GM12878 (cell line): ENCODE data around the gene RADIL. TPM values are rescaled to one million over a fixed set of nuclear protein-coding genes. Genes with fewer than 3 reads are reported as not detected.

Experiments
- ATAC-seq: fragments of 200-7000 bp; cut with Tn5 transposase; 3 replicates; pipeline ENCODE4 v1.9.1; 2020; ENCODE audit warnings: mild to moderate bottlenecking, moderate library complexity
- BruUV-seq: library from RNA; stranded (reverse); fragments of 400-500 nt; replicated peaks from 2 replicates; lab custom pipeline; 2021; lab: Mats Ljungman, UMichigan
- CTCF ChIA-PET: fragments of 300-600 bp; sonication (Branson Sonifier 250); formaldehyde crosslinking; extraction: SDS; loops from one replicate; lab custom pipeline; 2021; ENCODE audit warnings: inconsistent platforms; lab: Yijun Ruan, JAX
- POLR2A ChIA-PET: fragments of 350-600 bp; formaldehyde crosslinking; extraction: SDS; loops from one replicate; lab custom pipeline; 2021; ENCODE audit warnings: inconsistent platforms; lab: Charles Lee
- RAD21 ChIA-PET: fragments of 300-600 bp; sonication (Branson Sonifier 250); formaldehyde crosslinking; loops from one replicate; lab custom pipeline; 2023; ENCODE audit warnings: antibody characterized with exemption; ENCODE audit not compliant: unreplicated experiment; lab: Charles Lee
- SMC1A ChIA-PET: fragments of 300-600 bp; sonication (Branson Sonifier 250); formaldehyde crosslinking; loops from one replicate; lab custom pipeline; 2023; ENCODE audit not compliant: unreplicated experiment, uncharacterized antibody; lab: Charles Lee
- DNase-seq: peaks from one replicate; pipeline ENCODE4 v3.0.0-alpha.2; 2011; ENCODE audit warnings: low read depth, low spot score
- FAIRE-seq: peaks from 3 replicates; lab custom pipeline; 2011; peaks lifted over from hg19 to GRCh38; lab: Jason Lieb, UNC
- H2AFZ ChIP-seq: 2 replicates; pipeline ENCODE4 v1.6.0; 2011; ENCODE audit warnings: low read depth, low read length, control low read depth; ENCODE audit not compliant: control insufficient read depth
- H3K27ac ChIP-seq: 2 replicates; pipeline ENCODE4 v1.5.1; 2011; ENCODE audit warnings: control low read depth; ENCODE audit not compliant: control insufficient read depth, insufficient read depth
- H3K27me3 ChIP-seq, 2 experiments: replicated peaks in 1 of 2; 2 replicates each; pipeline versions ENCODE4 v1.6.0 to v1.6.1; 2011; ENCODE audit warnings: low read length in 1 of 2; ENCODE audit not compliant: control insufficient read depth in 2 of 2, insufficient read depth in 2 of 2
- H3K36me3 ChIP-seq, 2 experiments: 2 replicates each; pipeline ENCODE4 v1.5.1; 2011; ENCODE audit warnings: low read length in 1 of 2; ENCODE audit not compliant: control insufficient read depth in 2 of 2, insufficient read depth in 2 of 2
- H3K4me1 ChIP-seq: 2 replicates; pipeline ENCODE4 v1.6.1; 2011; ENCODE audit warnings: mild to moderate bottlenecking, low read length, moderate library complexity, mixed read lengths; ENCODE audit not compliant: control insufficient read depth, insufficient read depth
- H3K4me2 ChIP-seq: 2 replicates; pipeline ENCODE4 v1.6.0; 2011; ENCODE audit warnings: control low read depth; ENCODE audit not compliant: control insufficient read depth, insufficient read depth
- H3K4me3 ChIP-seq: fragments of 200-600 bp; sonication (generic); 2 replicates; pipeline ENCODE4 v1.5.1; 2016
- H3K79me2 ChIP-seq: 2 replicates; pipeline ENCODE4 v1.6.0; 2011; ENCODE audit warnings: low read length; ENCODE audit not compliant: control insufficient read depth, insufficient read depth
- H3K9ac ChIP-seq: 2 replicates; pipeline ENCODE4 v1.8.0; 2011; ENCODE audit warnings: low read length, control low read depth, mixed read lengths; ENCODE audit not compliant: control insufficient read depth, insufficient read depth
- H3K9me3 ChIP-seq: replicated peaks from 3 replicates; pipeline ENCODE4 v1.5.1; 2011; ENCODE audit warnings: mild to moderate bottlenecking, low read length; ENCODE audit not compliant: control insufficient read depth, insufficient read depth
- H4K20me1 ChIP-seq: 2 replicates; pipeline ENCODE4 v1.6.0; 2011; ENCODE audit not compliant: control insufficient read depth, insufficient read depth
- CBFB ChIP-seq: IDR thresholded peaks from 2 replicates; pipeline ENCODE4 v1.6.1; 2016; ENCODE audit warnings: antibody characterized with exemption, low read depth
- CEBPB ChIP-seq, 2 experiments: fragments of 150-350 bp in 1 of 2; IDR thresholded peaks; 2 replicates each; pipeline ENCODE4 v1.6.1; 2012 to 2014; ENCODE audit warnings: low read depth in 2 of 2, low read length in 2 of 2, borderline replicate concordance in 1 of 2, inconsistent platforms in 1 of 2
- EGR1 ChIP-seq, 2 experiments: IDR thresholded peaks; 1 replicate in 1 of 2; 2 replicates in 1 of 2; pipeline ENCODE4 v1.6.1; 2011 to 2012; ENCODE audit warnings: low read depth in 2 of 2, low read length in 2 of 2, borderline replicate concordance in 1 of 2, mild to moderate bottlenecking in 1 of 2, moderate library complexity in 1 of 2
- GABPA ChIP-seq: IDR thresholded peaks from 2 replicates; pipeline ENCODE4 v1.6.1; 2014; ENCODE audit warnings: antibody characterized with exemption, low read depth, mild to moderate bottlenecking, inconsistent platforms
- HDGF ChIP-seq: fragments of 450-650 bp; IDR thresholded peaks from 2 replicates; pipeline ENCODE4 v1.6.1; 2016; ENCODE audit warnings: antibody characterized with exemption
- JUNB ChIP-seq: IDR thresholded peaks from 2 replicates; pipeline ENCODE4 v1.6.1; 2016; ENCODE audit warnings: antibody characterized with exemption, mild to moderate bottlenecking
- KAT2A ChIP-seq: conservative IDR thresholded peaks from 2 replicates; pipeline ENCODE4 v1.6.1; 2011; ENCODE audit warnings: low read depth, low read length; ENCODE audit not compliant: control insufficient read depth
- KLF5 ChIP-seq: fragments of 450-650 bp; IDR thresholded peaks from 2 replicates; pipeline ENCODE4 v1.6.1; 2014; ENCODE audit warnings: mild to moderate bottlenecking; ENCODE audit not compliant: partially characterized antibody
- NFYB ChIP-seq: IDR thresholded peaks from 2 replicates; pipeline ENCODE4 v1.6.1; 2011; ENCODE audit warnings: low read depth, mild to moderate bottlenecking, low read length, improper control_type of control experiment, moderate library complexity; ENCODE audit not compliant: insufficient read depth
- NR2F1 ChIP-seq: fragments of 450-650 bp; conservative IDR thresholded peaks from 2 replicates; pipeline ENCODE4 v1.6.1; 2017; ENCODE audit warnings: mild to moderate bottlenecking
- SIX5 ChIP-seq: IDR thresholded peaks from 2 replicates; pipeline ENCODE4 v1.6.1; 2011; ENCODE audit warnings: mild to moderate bottlenecking, low read depth, low read length, moderate library complexity; ENCODE audit not compliant: severe bottlenecking
- SMAD5 ChIP-seq: IDR thresholded peaks from 2 replicates; pipeline ENCODE4 v1.6.1; 2016; ENCODE audit warnings: antibody characterized with exemption, low read depth
- TCF12 ChIP-seq: IDR thresholded peaks from 2 replicates; pipeline ENCODE4 v1.6.1; 2011; ENCODE audit warnings: low read depth, mild to moderate bottlenecking, low read length
- WGBS: methylation state at CpG from one replicate; pipeline ENCODE4 v1.1.6; 2016; ENCODE audit warnings: low lambda C conversion rate; ENCODE audit not compliant: insufficient replicate concordance, insufficient coverage; ENCODE audit errors: missing lambda C conversion rate; 5-methylcytosine and 5-hydroxymethylcytosine counted together
- in situ Hi-C: fragments of 300-500 bp; cut with MboI; formaldehyde crosslinking; loops from 9 replicates; pipeline ENCODE4 v1.14.3; 2018; ENCODE audit warnings: mixed read lengths
- intact Hi-C: fragments of 100-400 bp; cut with micrococcal nuclease; formaldehyde crosslinking; loops from one replicate; pipeline ENCODE4 v1.14.2; 2022; ENCODE audit not compliant: unreplicated experiment
- polyA plus RNA-seq, 11 experiments: library from polyadenylated mRNA; depleted of rRNA in 4 of 11; unstranded in 6 of 11; stranded (reverse) in 5 of 11; fragments of >200 nt; fragmentation: Nextera tagmentation in 4 of 11; fragmentation: Illumina TruSeq in 1 of 11; extraction: Ambion mirVana in 4 of 11; extraction: Trizol in 1 of 11; gene quantifications; 1 replicate in 1 of 11; 2 replicates in 10 of 11; pipeline versions ENCODE4 v1.2.1 to v1.2.3, GENCODE V29; 2011 to 2016; ENCODE audit warnings: inconsistent platforms in 2 of 11, missing spikeins in 2 of 11, low read depth in 1 of 11
- total RNA-seq, 4 experiments: library from RNA; depleted of rRNA in 3 of 4; stranded (reverse); fragments of >200 nt in 3 of 4; fragmentation: Illumina TruSeq in 1 of 4; extraction: Trizol in 1 of 4; gene quantifications; 2 replicates each; pipeline versions ENCODE4 v1.2.1 to v1.2.3, GENCODE V29; 2013 to 2021
- TF ChIP-seq, protein P1 (sequence below): fragments of 450-650 bp; formaldehyde crosslinking; IDR thresholded peaks from 2 replicates; pipeline ENCODE4 v1.5.0; 2022; ENCODE audit warnings: mild to moderate bottlenecking, missing genetic modification characterization
- TF ChIP-seq, protein P2 (sequence below): fragments of 450-650 bp; IDR thresholded peaks from 2 replicates; pipeline ENCODE4 v1.6.1; 2017; ENCODE audit warnings: mild to moderate bottlenecking, low read depth, inconsistent platforms; ENCODE audit not compliant: poor library complexity, severe bottlenecking
- TF ChIP-seq, protein P3 (sequence below): fragments of 450-650 bp; IDR thresholded peaks from 2 replicates; pipeline ENCODE4 v1.6.1; 2017; ENCODE audit warnings: low read depth, mild to moderate bottlenecking, moderate library complexity
- TF ChIP-seq, protein P4 (sequence below): IDR thresholded peaks from 2 replicates; pipeline ENCODE4 v1.6.1; 2012; ENCODE audit warnings: low read depth, low read length, improper control_type of control experiment

RADIL gene
- total and polyA plus RNA-seq, 10 of the 15 experiments (the other 5 are each of a cell fraction or from before 2014, with no cell fraction given) = 0.05 to 0.06 TPM; not detected in 8

DNA sequence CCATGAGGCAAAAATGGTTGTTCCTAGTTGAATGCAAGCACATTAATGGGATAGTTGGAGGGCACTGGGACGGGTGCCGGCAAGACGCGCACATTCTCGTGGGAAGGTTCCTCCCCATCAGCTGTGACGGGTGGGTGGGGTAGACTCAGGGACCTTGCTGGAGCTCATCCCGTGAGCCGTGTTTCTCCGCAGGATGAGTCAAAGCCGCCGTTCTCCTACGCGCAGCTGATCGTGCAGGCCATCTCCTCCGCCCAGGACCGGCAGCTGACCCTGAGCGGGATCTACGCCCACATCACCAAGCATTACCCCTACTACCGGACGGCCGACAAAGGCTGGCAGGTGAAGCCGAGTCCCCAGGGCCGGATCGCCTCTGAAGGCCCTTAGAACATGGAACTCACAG is 128.5 kb downstream of the RADIL start:
- ChIA-PET POLR2A (interaction anchor here (1.3 kb wide), 1 partner anchor 21 kb away, joined by 3 read pairs; the partner anchor contains the start of gene AP5Z1), RAD21 (no interaction called here), SMC1A (interaction anchor here (1.2 kb wide), 1 partner anchor 114 kb away, joined by 3 read pairs; no protein-coding TSS in a partner anchor), CTCF (interaction anchor here (0.7 to 1.4 kb wide), 6 partner anchors 18 to 143 kb away, joined by 3 to 7 read pairs (median 3); partner anchors contain the start of gene AP5Z1)
- no peak overlapping the region for H3K4me2 ChIP-seq
- H3K36me3 ChIP-seq = peaks cover 18 to 24% of the 10 kb centered on the region in 2 experiments; a peak in 3 of 4 replicates
- intact Hi-C loops (no loop called here), in situ Hi-C loops (no loop called here)
- no peak overlapping the region for H3K9ac ChIP-seq
- H3K27ac ChIP-seq = no peak overlapping the region
- H4K20me1 ChIP-seq = no peaks in the 10 kb centered on the region
- no peaks in the 10 kb centered on the region for H3K9me3 ChIP-seq
- H3K4me1 ChIP-seq = peaks cover 14% of the 10 kb centered on the region
- no TSS peak for BruUV-seq
- FAIRE-seq = no peak
- no peaks in the 10 kb centered on the region for H3K27me3 ChIP-seq
- 97% methylated on average over 24 of the region's 24 CpGs for WGBS
- H3K4me3 ChIP-seq = no peak overlapping the region
- no peak for DNase-seq
- ATAC-seq = no peak
- H2AFZ ChIP-seq = no peak overlapping the region
- peaks cover 1% of the 10 kb centered on the region; the same call in 1 of the 2 replicates for H3K79me2 ChIP-seq
- no peak for TF ChIP-seq SMAD5
- TF ChIP-seq, protein P1, sequence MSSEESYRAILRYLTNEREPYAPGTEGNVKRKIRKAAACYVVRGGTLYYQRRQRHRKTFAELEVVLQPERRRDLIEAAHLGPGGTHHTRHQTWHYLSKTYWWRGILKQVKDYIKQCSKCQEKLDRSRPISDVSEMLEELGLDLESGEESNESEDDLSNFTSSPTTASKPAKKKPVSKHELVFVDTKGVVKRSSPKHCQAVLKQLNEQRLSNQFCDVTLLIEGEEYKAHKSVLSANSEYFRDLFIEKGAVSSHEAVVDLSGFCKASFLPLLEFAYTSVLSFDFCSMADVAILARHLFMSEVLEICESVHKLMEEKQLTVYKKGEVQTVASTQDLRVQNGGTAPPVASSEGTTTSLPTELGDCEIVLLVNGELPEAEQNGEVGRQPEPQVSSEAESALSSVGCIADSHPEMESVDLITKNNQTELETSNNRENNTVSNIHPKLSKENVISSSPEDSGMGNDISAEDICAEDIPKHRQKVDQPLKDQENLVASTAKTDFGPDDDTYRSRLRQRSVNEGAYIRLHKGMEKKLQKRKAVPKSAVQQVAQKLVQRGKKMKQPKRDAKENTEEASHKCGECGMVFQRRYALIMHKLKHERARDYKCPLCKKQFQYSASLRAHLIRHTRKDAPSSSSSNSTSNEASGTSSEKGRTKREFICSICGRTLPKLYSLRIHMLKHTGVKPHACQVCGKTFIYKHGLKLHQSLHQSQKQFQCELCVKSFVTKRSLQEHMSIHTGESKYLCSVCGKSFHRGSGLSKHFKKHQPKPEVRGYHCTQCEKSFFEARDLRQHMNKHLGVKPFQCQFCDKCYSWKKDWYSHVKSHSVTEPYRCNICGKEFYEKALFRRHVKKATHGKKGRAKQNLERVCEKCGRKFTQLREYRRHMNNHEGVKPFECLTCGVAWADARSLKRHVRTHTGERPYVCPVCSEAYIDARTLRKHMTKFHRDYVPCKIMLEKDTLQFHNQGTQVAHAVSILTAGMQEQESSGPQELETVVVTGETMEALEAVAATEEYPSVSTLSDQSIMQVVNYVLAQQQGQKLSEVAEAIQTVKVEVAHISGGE = no peak
- no peak for TF ChIP-seq NR2F1
- TF ChIP-seq, protein P2, sequence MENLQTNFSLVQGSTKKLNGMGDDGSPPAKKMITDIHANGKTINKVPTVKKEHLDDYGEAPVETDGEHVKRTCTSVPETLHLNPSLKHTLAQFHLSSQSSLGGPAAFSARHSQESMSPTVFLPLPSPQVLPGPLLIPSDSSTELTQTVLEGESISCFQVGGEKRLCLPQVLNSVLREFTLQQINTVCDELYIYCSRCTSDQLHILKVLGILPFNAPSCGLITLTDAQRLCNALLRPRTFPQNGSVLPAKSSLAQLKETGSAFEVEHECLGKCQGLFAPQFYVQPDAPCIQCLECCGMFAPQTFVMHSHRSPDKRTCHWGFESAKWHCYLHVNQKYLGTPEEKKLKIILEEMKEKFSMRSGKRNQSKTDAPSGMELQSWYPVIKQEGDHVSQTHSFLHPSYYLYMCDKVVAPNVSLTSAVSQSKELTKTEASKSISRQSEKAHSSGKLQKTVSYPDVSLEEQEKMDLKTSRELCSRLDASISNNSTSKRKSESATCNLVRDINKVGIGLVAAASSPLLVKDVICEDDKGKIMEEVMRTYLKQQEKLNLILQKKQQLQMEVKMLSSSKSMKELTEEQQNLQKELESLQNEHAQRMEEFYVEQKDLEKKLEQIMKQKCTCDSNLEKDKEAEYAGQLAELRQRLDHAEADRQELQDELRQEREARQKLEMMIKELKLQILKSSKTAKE = no peak
- TF ChIP-seq CBFB = no peak
- TF ChIP-seq EGR1 (IDR thresholded peaks at IDR 0.05; ENCODE audit: borderline replicate concordance in 1 of 2, low read depth in 2 of 2, low read length in 2 of 2) = no peak
- no peak for TF ChIP-seq NFYB
- no peak for TF ChIP-seq HDGF
- no peak for TF ChIP-seq JUNB
- TF ChIP-seq, protein P3, sequence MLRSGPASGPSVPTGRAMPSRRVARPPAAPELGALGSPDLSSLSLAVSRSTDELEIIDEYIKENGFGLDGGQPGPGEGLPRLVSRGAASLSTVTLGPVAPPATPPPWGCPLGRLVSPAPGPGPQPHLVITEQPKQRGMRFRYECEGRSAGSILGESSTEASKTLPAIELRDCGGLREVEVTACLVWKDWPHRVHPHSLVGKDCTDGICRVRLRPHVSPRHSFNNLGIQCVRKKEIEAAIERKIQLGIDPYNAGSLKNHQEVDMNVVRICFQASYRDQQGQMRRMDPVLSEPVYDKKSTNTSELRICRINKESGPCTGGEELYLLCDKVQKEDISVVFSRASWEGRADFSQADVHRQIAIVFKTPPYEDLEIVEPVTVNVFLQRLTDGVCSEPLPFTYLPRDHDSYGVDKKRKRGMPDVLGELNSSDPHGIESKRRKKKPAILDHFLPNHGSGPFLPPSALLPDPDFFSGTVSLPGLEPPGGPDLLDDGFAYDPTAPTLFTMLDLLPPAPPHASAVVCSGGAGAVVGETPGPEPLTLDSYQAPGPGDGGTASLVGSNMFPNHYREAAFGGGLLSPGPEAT = no peak
- TF ChIP-seq GABPA = no peak
- TF ChIP-seq SIX5 = no peak
- TF ChIP-seq CEBPB (IDR thresholded peaks at IDR 0.05; ENCODE audit: borderline replicate concordance in 1 of 2, low read depth in 2 of 2, low read length in 2 of 2) = no peak
- TF ChIP-seq, protein P4, sequence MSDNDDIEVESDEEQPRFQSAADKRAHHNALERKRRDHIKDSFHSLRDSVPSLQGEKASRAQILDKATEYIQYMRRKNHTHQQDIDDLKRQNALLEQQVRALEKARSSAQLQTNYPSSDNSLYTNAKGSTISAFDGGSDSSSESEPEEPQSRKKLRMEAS = no peak
- TF ChIP-seq KAT2A = no peak
- TF ChIP-seq TCF12 = no peak
- TF ChIP-seq KLF5 = no peak
